Rectal smooth muscle tissue (tissue), 1 donor: Measurements from ENCODE around the gene EIF2AK2.

Source experiments
- H3K27ac ChIP-seq: one replicate; pipeline ENCODE4 v1.7.0; 2013; ENCODE audit warnings: low read depth, low read length, inconsistent platforms
- H3K27me3 ChIP-seq: one replicate; pipeline ENCODE4 v1.7.0; 2013; ENCODE audit warnings: low read length; ENCODE audit not compliant: control insufficient read depth, insufficient read depth
- H3K36me3 ChIP-seq: one replicate; pipeline ENCODE4 v1.7.0; 2013; ENCODE audit warnings: low read length; ENCODE audit not compliant: control insufficient read depth, insufficient read depth
- H3K4me1 ChIP-seq: one replicate; pipeline ENCODE4 v1.7.0; 2013; ENCODE audit warnings: low read length; ENCODE audit not compliant: control insufficient read depth, insufficient read depth
- H3K4me3 ChIP-seq: one replicate; pipeline ENCODE4 v1.7.0; 2013; ENCODE audit warnings: low read length
- H3K9ac ChIP-seq: one replicate; pipeline ENCODE4 v1.7.0; 2013; ENCODE audit warnings: low read length

EIF2AK2 gene

DNA sequence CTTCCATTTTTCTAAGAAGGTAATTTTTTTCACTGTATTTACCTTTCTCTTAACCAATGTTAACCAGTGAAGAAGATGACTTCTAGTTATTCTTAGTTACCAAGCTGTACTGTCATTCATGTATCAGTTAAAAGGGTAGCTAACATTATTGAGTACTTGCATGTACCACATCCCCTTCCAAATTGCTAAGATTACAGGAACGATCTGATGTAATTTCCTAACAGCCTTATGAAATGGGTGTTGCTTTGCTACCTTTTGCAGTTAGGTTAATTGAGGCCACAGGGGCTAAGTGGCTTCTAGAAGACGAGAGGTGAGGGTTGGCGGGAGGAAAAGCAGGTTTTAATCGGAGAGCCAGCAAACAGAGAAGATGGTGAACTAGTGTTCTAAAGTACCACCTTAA is 33.5 kb upstream of the EIF2AK2 start:
- Histone ChIP-seq H3K27me3 (no peaks in the 10 kb centered on the region), H3K27ac (no peak overlapping the region)

DNA sequence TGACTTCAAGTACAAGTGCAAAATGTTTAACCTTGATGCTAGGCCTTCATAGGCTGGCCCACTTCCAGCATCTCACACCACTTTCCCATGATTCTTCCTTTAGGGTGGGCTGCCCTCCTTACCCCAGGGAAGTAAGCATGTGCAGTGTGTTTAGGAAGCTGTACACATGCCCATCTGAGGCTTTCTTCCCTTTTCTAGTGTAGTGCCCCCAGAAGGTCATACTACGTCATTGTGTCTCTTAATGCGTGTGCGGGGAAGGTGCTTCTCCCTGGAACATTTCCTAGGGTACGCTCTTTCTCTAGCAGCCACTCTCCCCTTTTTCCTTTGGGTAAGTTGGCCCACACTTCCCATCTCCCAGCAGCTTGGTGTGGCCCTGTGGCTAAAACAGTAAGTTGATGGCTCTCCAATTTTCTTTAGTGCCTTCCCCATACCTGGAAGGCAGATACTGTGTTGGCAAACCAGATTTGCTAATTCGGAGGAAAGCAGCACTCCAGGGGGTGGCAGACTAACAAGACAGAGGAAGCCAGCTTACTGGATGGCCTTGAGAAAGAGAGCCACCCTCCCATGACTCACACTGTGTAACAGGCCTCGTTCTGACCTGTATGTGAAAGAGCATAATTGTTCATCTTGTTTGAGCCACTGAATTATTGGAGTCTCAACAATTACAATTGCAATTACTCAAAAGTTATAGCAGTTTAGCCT is 32.8 kb upstream of the EIF2AK2 start:
- no peak overlapping the region for H3K9ac ChIP-seq
- H3K4me3 ChIP-seq: no peak overlapping the region
- H3K27ac ChIP-seq: no peak overlapping the region
- H3K36me3 ChIP-seq: no peaks in the 10 kb centered on the region
- H3K27me3 ChIP-seq: no peaks in the 10 kb centered on the region
- no peaks in the 10 kb centered on the region for H3K4me1 ChIP-seq

More for the DNA sequence above, 33.5 kb upstream of the EIF2AK2 start:
- no peaks in the 10 kb centered on the region for H3K36me3 ChIP-seq
- H3K9ac ChIP-seq: no peak overlapping the region
- no peaks in the 10 kb centered on the region for H3K4me1 ChIP-seq
- no peak overlapping the region for H3K4me3 ChIP-seq

DNA sequence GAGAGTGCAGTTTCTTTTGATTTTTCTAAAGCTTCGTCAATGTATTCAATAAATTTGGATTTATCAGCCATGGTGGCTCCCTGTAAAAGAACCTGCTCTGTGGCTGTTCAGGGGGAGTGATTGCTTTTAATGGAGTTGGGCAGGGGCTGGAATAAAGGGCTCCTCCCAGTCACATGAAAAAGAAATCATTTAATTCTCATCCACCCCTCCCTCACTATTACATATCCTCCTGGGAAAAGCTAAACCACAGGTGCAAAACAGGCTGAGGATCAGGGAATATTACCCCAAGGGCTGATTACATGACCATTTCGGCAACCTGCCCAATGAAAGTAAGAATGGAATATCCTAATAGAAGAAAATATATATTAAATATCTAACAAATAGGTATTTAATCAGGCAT is 31.8 kb upstream of the EIF2AK2 start, which contains the start of gene SULT6B1:
Gene SULT6B1, minus strand, starts transcription at position 101 of the 400 bp plus-strand sequence. Its CDS starts 30 bp downstream, at position 71.
- no peaks in the 10 kb centered on the region for H3K27me3 ChIP-seq
- no peaks in the 10 kb centered on the region for H3K36me3 ChIP-seq
- no peak within 1 kb of the TSS for H3K27ac ChIP-seq
- H3K4me3 ChIP-seq: no peak within 1 kb of the TSS
- no peak within 1 kb of the TSS for H3K9ac ChIP-seq
- no peaks in the 10 kb centered on the region for H3K4me1 ChIP-seq

- H3K27me3 ChIP-seq: no peaks in the 10 kb centered on the region
- H3K9ac ChIP-seq: no peak overlapping the region
- no peaks in the 10 kb centered on the region for H3K4me1 ChIP-seq
- H3K36me3 ChIP-seq: no peaks in the 10 kb centered on the region
- H3K4me3 ChIP-seq: no peak overlapping the region
- H3K27ac ChIP-seq: no peak overlapping the region
Observed at GRCh38 chr2:37181726-37182684, 25.2 kb upstream of the EIF2AK2 start.

GRCh38 chr2:37180640-37181039 is 23.9 kb upstream of the EIF2AK2 start:
- Histone ChIP-seq H3K4me1 (no peaks in the 10 kb centered on the region), H3K4me3 (no peak overlapping the region), H3K27me3 (no peaks in the 10 kb centered on the region), H3K9ac (no peak overlapping the region), H3K36me3 (no peaks in the 10 kb centered on the region), H3K27ac (no peak overlapping the region)

- Histone ChIP-seq H3K4me1 (no peaks in the 10 kb centered on the region), H3K27ac (no peak overlapping the region), H3K4me3 (no peak overlapping the region), H3K9ac (no peak overlapping the region), H3K27me3 (no peaks in the 10 kb centered on the region), H3K36me3 (no peaks in the 10 kb centered on the region)
Observed at GRCh38 chr2:37180006-37180639, 23.3 kb upstream of the EIF2AK2 start.

DNA sequence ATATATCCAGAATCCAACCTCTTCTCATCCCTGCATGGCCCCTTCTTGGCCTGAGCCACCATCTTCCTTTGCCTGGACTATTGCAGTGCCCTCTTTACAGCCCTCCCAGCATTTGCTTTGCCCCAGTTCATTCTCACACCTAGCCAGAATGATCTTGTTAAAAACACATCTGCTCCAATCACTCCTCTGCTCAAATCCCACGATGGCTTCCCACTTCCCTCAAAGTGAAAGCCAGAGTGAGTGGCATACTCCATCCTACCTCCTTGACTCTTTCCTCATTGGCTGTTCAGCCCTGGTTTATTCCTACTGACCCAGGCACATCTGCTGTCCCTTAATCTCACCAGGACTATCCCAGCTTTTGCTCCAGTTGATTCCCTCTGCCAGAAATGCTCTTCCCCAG is 17.0 kb upstream of the EIF2AK2 start:
- Histone ChIP-seq H3K4me1 (no peaks in the 10 kb centered on the region), H3K9ac (no peak overlapping the region), H3K4me3 (no peak overlapping the region), H3K36me3 (no peaks in the 10 kb centered on the region), H3K27ac (no peak overlapping the region), H3K27me3 (no peaks in the 10 kb centered on the region)

GRCh38 chr2:37171624-37171950 is 14.8 kb upstream of the EIF2AK2 start:
- H3K9ac ChIP-seq: no peak overlapping the region
- no peaks in the 10 kb centered on the region for H3K4me1 ChIP-seq
- H3K27me3 ChIP-seq: no peaks in the 10 kb centered on the region
- H3K4me3 ChIP-seq: no peak overlapping the region
- no peaks in the 10 kb centered on the region for H3K36me3 ChIP-seq
- no peak overlapping the region for H3K27ac ChIP-seq

DNA sequence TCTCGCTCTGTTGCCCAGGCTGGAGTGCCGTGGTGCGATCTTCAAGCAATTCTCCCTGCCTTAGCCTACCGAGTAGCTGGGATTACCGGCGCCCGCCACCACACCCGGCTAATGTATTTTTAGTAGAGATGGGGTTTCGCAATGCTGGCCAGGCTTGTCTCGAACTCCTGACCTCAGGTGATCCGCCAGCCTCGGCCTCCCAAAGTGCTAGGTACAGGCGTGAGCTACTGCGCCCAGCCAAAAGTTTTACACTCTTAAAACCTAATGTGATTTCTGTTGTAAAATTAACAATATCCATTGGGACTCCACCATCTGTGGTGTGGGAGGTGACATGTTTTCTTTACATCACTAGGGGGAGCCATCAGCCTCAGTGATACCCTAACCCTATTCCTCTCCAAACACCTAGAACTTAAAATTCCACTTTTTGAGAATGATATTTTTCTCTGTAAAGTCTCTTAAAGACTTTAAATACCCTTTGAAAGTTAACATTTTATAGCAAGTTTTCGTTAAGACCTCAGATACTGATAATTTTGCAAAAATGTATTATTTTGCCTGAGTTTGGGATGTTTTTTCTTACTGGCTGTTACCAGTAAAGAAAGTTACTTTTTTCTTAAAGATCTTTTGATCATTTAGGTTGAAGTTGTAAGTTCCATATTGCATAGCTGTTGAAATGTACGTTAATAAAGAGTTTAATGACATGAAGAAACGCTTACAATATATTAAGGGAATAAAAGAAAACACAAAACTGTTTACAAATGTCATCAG is 11.6 kb upstream of the EIF2AK2 start:
- Histone ChIP-seq H3K9ac (no peak overlapping the region), H3K4me3 (no peak overlapping the region), H3K27me3 (no peaks in the 10 kb centered on the region), H3K4me1 (no peaks in the 10 kb centered on the region), H3K36me3 (no peaks in the 10 kb centered on the region), H3K27ac (no peak overlapping the region)

GRCh38 chr2:37167636-37168180 is 10.9 kb upstream of the EIF2AK2 start:
- H3K27ac ChIP-seq: no peak overlapping the region
- no peaks in the 10 kb centered on the region for H3K4me1 ChIP-seq
- H3K27me3 ChIP-seq: no peaks in the 10 kb centered on the region
- H3K4me3 ChIP-seq: no peak overlapping the region
- no peak overlapping the region for H3K9ac ChIP-seq
- no peaks in the 10 kb centered on the region for H3K36me3 ChIP-seq

GRCh38 chr2:37164757-37165156 is 8.0 kb upstream of the EIF2AK2 start:
- Histone ChIP-seq H3K27me3 (no peaks in the 10 kb centered on the region), H3K4me1 (no peaks in the 10 kb centered on the region), H3K9ac (no peak overlapping the region), H3K36me3 (no peaks in the 10 kb centered on the region), H3K27ac (no peak overlapping the region), H3K4me3 (no peak overlapping the region)
